ENCODE results near the gene EMILIN2.
A peak's percentile ranks its signal among the peaks of the same experiment; 100 is the strongest.
"Not testable (repeated sequence)": the region's sequence is repeated elsewhere in the genome, so short reads cannot be mapped to it uniquely, and the experiment has no call there.

EMILIN2 gene

DNA sequence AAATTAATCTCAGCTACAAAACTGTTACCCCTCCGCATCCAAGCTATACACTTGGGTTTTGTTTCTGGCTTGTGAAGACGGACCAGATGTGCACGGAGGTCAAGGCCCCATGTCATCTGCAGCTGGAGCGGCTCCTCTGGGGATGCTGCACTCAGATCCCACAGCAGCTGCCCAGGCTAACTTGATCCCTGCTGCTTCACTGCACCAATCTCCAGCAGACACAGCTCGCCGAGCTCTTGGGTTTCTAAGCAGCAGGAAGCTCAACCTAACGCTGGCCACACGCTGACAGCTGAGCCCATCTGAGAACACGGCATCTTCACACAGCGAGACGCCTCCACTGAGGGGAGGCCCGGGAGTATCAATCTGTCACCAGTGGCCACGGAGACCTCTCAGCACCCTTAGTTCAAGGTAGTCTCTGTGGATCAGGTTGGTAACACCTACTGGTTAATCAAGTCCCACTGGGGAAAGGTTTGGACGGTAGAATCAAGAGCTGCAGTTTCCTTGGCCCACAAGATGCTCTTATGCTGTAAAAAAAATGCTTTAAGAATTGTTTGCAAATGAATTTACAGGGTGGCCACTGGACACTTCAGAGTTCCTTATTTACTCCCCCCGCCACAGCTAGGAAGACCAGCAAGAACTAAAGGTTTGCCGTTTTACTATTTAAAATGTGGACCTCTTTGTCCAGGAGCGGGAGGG is 67.5 kb downstream of the EMILIN2 start:
- H3K4me2 ChIP-seq (ENCODE audit: low read length): no peak overlapping the region
- H3K9me3 ChIP-seq (ENCODE audit: low read length): no peaks in the 10 kb centered on the region
- H3K27ac ChIP-seq (ENCODE audit: low read depth, low read length, poor library complexity, severe bottlenecking): no peak overlapping the region
- no peaks in the 10 kb centered on the region for H3K9me2 ChIP-seq (ENCODE audit: low read depth, low read length)
- H3K4me1 ChIP-seq (ENCODE audit: insufficient read depth, low read length, severe bottlenecking): peaks cover 30% of the 10 kb centered on the region
- no peak overlapping the region for H3K9ac ChIP-seq (ENCODE audit: low read length)
- H3K79me2 ChIP-seq (ENCODE audit: insufficient read depth, low read length): no peaks in the 10 kb centered on the region
- H2AFZ ChIP-seq (ENCODE audit: low read length): no peak overlapping the region
- H3K27me3 ChIP-seq (ENCODE audit: insufficient read depth, low read length): no peaks in the 10 kb centered on the region
- no peaks in the 10 kb centered on the region for H3F3A ChIP-seq (ENCODE audit: insufficient read depth, low read length)
- TF ChIP-seq EZH2 (IDR thresholded peaks at IDR 0.05; ENCODE audit: borderline replicate concordance, low read length): no peak
- TF ChIP-seq, protein P1, sequence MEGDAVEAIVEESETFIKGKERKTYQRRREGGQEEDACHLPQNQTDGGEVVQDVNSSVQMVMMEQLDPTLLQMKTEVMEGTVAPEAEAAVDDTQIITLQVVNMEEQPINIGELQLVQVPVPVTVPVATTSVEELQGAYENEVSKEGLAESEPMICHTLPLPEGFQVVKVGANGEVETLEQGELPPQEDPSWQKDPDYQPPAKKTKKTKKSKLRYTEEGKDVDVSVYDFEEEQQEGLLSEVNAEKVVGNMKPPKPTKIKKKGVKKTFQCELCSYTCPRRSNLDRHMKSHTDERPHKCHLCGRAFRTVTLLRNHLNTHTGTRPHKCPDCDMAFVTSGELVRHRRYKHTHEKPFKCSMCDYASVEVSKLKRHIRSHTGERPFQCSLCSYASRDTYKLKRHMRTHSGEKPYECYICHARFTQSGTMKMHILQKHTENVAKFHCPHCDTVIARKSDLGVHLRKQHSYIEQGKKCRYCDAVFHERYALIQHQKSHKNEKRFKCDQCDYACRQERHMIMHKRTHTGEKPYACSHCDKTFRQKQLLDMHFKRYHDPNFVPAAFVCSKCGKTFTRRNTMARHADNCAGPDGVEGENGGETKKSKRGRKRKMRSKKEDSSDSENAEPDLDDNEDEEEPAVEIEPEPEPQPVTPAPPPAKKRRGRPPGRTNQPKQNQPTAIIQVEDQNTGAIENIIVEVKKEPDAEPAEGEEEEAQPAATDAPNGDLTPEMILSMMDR (IDR thresholded peaks at IDR 0.05; ENCODE audit: low read length): no peak
- H3K36me3 ChIP-seq (ENCODE audit: insufficient read depth, low read length): peaks cover 10% of the 10 kb centered on the region; the same call in 1 of the 2 replicates
- H3K4me3 ChIP-seq (ENCODE audit: low read depth, low read length, poor library complexity, severe bottlenecking): no peak overlapping the region
- H4K20me1 ChIP-seq (ENCODE audit: insufficient read depth, low read length): no peaks in the 10 kb centered on the region

DNA sequence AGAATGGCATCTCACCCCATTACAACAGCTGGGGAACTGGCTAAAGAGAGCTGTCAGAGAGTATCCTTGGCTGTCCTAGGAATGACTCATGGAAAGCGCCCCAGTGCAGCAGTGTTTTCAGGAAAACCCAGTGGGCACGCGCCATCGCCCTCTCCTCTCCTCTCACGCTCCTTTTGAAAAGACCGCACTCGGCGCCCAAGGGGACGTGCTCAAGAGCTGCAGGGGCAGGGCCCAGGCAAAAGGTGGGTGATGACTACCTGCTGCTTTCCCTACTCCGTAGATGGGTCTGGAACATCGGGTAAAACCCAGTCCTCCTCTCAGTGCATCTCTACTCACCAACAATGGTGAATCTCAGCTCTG is 68.1 kb downstream of the EMILIN2 start:
- Histone ChIP-seq H3K4me2 (ENCODE audit: low read length) (no peak overlapping the region), H3K27me3 (ENCODE audit: insufficient read depth, low read length) (no peaks in the 10 kb centered on the region), H3F3A (ENCODE audit: insufficient read depth, low read length) (no peaks in the 10 kb centered on the region), H4K20me1 (ENCODE audit: insufficient read depth, low read length) (no peaks in the 10 kb centered on the region), H3K9me2 (ENCODE audit: low read depth, low read length) (no peaks in the 10 kb centered on the region), H3K27ac (ENCODE audit: low read depth, low read length, poor library complexity, severe bottlenecking) (no peak overlapping the region), H2AFZ (ENCODE audit: low read length) (no peak overlapping the region), H3K36me3 (ENCODE audit: insufficient read depth, low read length) (peaks cover 13% of the 10 kb centered on the region; the same call in 1 of the 2 replicates), H3K9ac (ENCODE audit: low read length) (no peak overlapping the region), H3K79me2 (ENCODE audit: insufficient read depth, low read length) (no peaks in the 10 kb centered on the region), H3K4me1 (ENCODE audit: insufficient read depth, low read length, severe bottlenecking) (peaks cover 30% of the 10 kb centered on the region), H3K4me3 (ENCODE audit: low read depth, low read length, poor library complexity, severe bottlenecking) (no peak overlapping the region), H3K9me3 (ENCODE audit: low read length) (no peaks in the 10 kb centered on the region)
- TF ChIP-seq EZH2 (IDR thresholded peaks at IDR 0.05; ENCODE audit: borderline replicate concordance, low read length): no peak
- TF ChIP-seq, protein P1 (IDR thresholded peaks at IDR 0.05; ENCODE audit: low read length): no peak

DNA sequence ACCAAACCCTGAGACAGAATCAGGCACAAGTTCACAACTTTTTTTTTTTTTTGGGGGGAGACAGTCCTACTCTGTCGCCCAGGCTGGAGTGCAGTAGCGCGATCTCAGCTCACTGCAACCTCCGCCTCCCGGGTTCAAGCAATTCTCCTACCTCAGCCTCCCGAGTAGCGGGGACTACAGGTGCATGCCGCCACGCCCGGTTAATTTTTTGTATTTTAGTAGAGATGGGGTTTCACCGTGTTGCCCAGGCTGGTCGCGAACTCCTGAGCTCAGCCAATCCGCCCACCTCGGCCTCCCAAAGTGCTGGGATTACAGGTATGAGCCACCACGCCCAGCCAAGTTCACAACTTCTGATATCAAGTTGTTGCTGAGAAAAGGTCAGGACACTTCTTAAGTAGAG is 68.7 kb downstream of the EMILIN2 start:
- H3K27me3 ChIP-seq (ENCODE audit: insufficient read depth, low read length); H3K79me2 ChIP-seq (ENCODE audit: insufficient read depth, low read length); H4K20me1 ChIP-seq (ENCODE audit: insufficient read depth, low read length); H3K4me3 ChIP-seq (ENCODE audit: low read depth, low read length, poor library complexity, severe bottlenecking); H3K9me2 ChIP-seq (ENCODE audit: low read depth, low read length); H3K4me2 ChIP-seq (ENCODE audit: low read length); H3F3A ChIP-seq (ENCODE audit: insufficient read depth, low read length); H3K9me3 ChIP-seq (ENCODE audit: low read length); H3K9ac ChIP-seq (ENCODE audit: low read length); H2AFZ ChIP-seq (ENCODE audit: low read length): not testable (repeated sequence)
- H3K27ac ChIP-seq (ENCODE audit: low read depth, low read length, poor library complexity, severe bottlenecking): peak overlapping the region; percentile 95
- peaks cover 30% of the 10 kb centered on the region for H3K4me1 ChIP-seq (ENCODE audit: insufficient read depth, low read length, severe bottlenecking)
- peaks cover 15% of the 10 kb centered on the region; the same call in 1 of the 2 replicates for H3K36me3 ChIP-seq (ENCODE audit: insufficient read depth, low read length)

DNA sequence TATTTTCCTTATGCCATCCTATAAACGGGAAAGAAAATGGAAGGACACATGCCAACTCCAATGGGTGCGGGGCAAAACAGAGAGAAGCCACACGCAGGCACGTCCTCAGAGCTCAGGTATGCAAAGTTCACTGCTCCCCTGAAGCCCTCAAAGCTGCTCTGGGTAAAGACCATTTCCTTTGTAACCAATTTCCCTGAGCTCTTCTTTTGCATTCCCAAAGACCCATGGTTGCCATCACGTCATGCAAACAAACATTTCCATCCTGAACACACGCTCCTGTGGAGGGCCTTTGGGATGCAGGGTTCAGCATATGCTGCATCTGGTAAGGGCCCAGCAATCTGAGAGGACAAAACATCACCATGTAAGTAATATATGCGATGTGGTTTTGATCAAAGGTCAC is 69.4 kb downstream of the EMILIN2 start:
- Histone ChIP-seq H3K9me3 (ENCODE audit: low read length) (no peaks in the 10 kb centered on the region), H3F3A (ENCODE audit: insufficient read depth, low read length) (no peaks in the 10 kb centered on the region), H3K4me3 (ENCODE audit: low read depth, low read length, poor library complexity, severe bottlenecking) (peak overlapping the region; percentile 20), H3K27ac (ENCODE audit: low read depth, low read length, poor library complexity, severe bottlenecking) (peak overlapping the region; percentile 95), H4K20me1 (ENCODE audit: insufficient read depth, low read length) (no peaks in the 10 kb centered on the region), H3K4me1 (ENCODE audit: insufficient read depth, low read length, severe bottlenecking) (peaks cover 30% of the 10 kb centered on the region), H3K9ac (ENCODE audit: low read length) (peak overlapping the region; percentile 40; the same call in 1 of the 2 replicates), H3K4me2 (ENCODE audit: low read length) (peak overlapping the region; percentile 56; the same call in 1 of the 2 replicates), H3K9me2 (ENCODE audit: low read depth, low read length) (no peaks in the 10 kb centered on the region), H3K79me2 (ENCODE audit: insufficient read depth, low read length) (no peaks in the 10 kb centered on the region), H3K36me3 (ENCODE audit: insufficient read depth, low read length) (peaks cover 19% of the 10 kb centered on the region; the same call in 1 of the 2 replicates), H2AFZ (ENCODE audit: low read length) (no peak overlapping the region), H3K27me3 (ENCODE audit: insufficient read depth, low read length) (no peaks in the 10 kb centered on the region)
- no peak for TF ChIP-seq EZH2 (IDR thresholded peaks at IDR 0.05; ENCODE audit: borderline replicate concordance, low read length)
- TF ChIP-seq, protein P1 (IDR thresholded peaks at IDR 0.05; ENCODE audit: low read length): no peak

Measured in OCI-LY1 (cell line).